Caco-2 (cell line): ENCODE measurements around the gene GALNTL6. TPM values are rescaled to one million over a fixed set of nuclear protein-coding genes. Genes with fewer than 3 reads are reported as not detected.

Source experiments
- BruUV-seq: library from RNA; stranded (reverse); fragments of 400-500 nt; replicated peaks from 2 replicates; lab custom pipeline; 2021; lab: Mats Ljungman, UMichigan
- CTCF ChIA-PET: fragments of 300-600 bp; sonication (Branson Sonifier 250); formaldehyde crosslinking; loops from one replicate; lab custom pipeline; 2022; ENCODE audit warnings: antibody characterized with exemption; lab: Charles Lee
- POLR2A ChIA-PET: fragments of 300-600 bp; sonication (Branson Sonifier 250); formaldehyde crosslinking; loops from one replicate; lab custom pipeline; 2022; ENCODE audit warnings: antibody characterized with exemption; lab: Charles Lee
- DNase-seq, 2 experiments: peaks; one replicate each; pipeline versions ENCODE4 v3.0.0 to v3.0.0-alpha.2; 2020 to 2022
- H3K27me3 ChIP-seq: replicated peaks from 2 replicates; pipeline ENCODE4 v1.6.0; 2011; ENCODE audit warnings: low read length; ENCODE audit not compliant: control insufficient read depth, insufficient read depth
- H3K36me3 ChIP-seq: 2 replicates; pipeline ENCODE4 v1.5.1; 2011; ENCODE audit warnings: low read length; ENCODE audit not compliant: control insufficient read depth, insufficient read depth
- H3K4me1 ChIP-seq: fragments of 250-450 bp; sonication (Bioruptor Pico); 2 replicates; pipeline ENCODE4 v1.5.1; 2020; ENCODE audit warnings: mild to moderate bottlenecking
- H3K4me3 ChIP-seq: 2 replicates; pipeline ENCODE4 v1.5.1; 2011; ENCODE audit warnings: low read depth, mild to moderate bottlenecking, control low read depth, low read length
- H3K9me3 ChIP-seq: fragments of 250-450 bp; sonication (Bioruptor Pico); 2 replicates; pipeline ENCODE4 v1.5.1; 2020; ENCODE audit warnings: mild to moderate bottlenecking, moderate library complexity
- H3K27ac Mint-ChIP-seq: one replicate; pipeline ENCODE4 v1.8.0; 2022; ENCODE audit warnings: mixed read lengths; ENCODE audit not compliant: unreplicated experiment
- H3K27me3 Mint-ChIP-seq: one replicate; pipeline ENCODE4 v1.8.0; 2022; ENCODE audit warnings: mixed read lengths; ENCODE audit not compliant: insufficient read depth, unreplicated experiment
- H3K36me3 Mint-ChIP-seq: one replicate; pipeline ENCODE4 v1.8.0; 2022; ENCODE audit warnings: mild to moderate bottlenecking, mixed read lengths; ENCODE audit not compliant: insufficient read depth, unreplicated experiment
- H3K4me1 Mint-ChIP-seq: one replicate; pipeline ENCODE4 v1.8.0; 2022; ENCODE audit warnings: low read depth, mixed read lengths; ENCODE audit not compliant: unreplicated experiment
- H3K4me3 Mint-ChIP-seq: one replicate; pipeline ENCODE4 v1.8.0; 2022; ENCODE audit warnings: mild to moderate bottlenecking, moderate library complexity, mixed read lengths; ENCODE audit not compliant: unreplicated experiment
- H3K9me3 Mint-ChIP-seq: one replicate; pipeline ENCODE4 v1.8.0; 2022; ENCODE audit warnings: mixed read lengths; ENCODE audit not compliant: unreplicated experiment
- CTCF ChIP-seq, 2 experiments: fragments of 200-600 bp in 1 of 2; IDR thresholded peaks; 1 replicate in 1 of 2; 2 replicates in 1 of 2; pipeline versions ENCODE4 v1.5.1 to v1.8.0; 2011 to 2022; ENCODE audit warnings: antibody characterized with exemption in 1 of 2, control low read depth in 1 of 2, inconsistent platforms in 1 of 2, low read depth in 1 of 2, low read length in 1 of 2, mild to moderate bottlenecking in 1 of 2, moderate library complexity in 1 of 2; ENCODE audit not compliant: insufficient read depth in 1 of 2, severe bottlenecking in 1 of 2, unreplicated experiment in 1 of 2
- intact Hi-C: fragments of 100-400 bp; cut with micrococcal nuclease; formaldehyde crosslinking; loops from one replicate; pipeline ENCODE4 v1.10.0; 2022; ENCODE audit not compliant: unreplicated experiment
- total RNA-seq: library from RNA; stranded (reverse); gene quantifications from 2 replicates; pipeline ENCODE4 v1.2.3, GENCODE V29; 2022

The GALNTL6 gene
- total RNA-seq, 1 experiment from 2014 or later = not detected

GRCh38 chr4:172055498-172055897, 242.3 kb downstream of the GALNTL6 start:
- Histone ChIP-seq H3K9me3 (no peaks in the 10 kb centered on the region), H3K4me3 (no peak overlapping the region), H3K36me3 (no peaks in the 10 kb centered on the region), H3K27me3 (no peaks in the 10 kb centered on the region), H3K4me1 (no peaks in the 10 kb centered on the region)
- intact Hi-C loops = no loop called here
- no TSS peak for BruUV-seq
- peaks cover 5% of the 10 kb centered on the region for H3K27me3 Mint-ChIP-seq
- ChIA-PET POLR2A (no interaction called here), CTCF (no interaction called here)
- no peaks in the 10 kb centered on the region for H3K4me1 Mint-ChIP-seq
- H3K36me3 Mint-ChIP-seq = no peaks in the 10 kb centered on the region
- no peak for TF ChIP-seq CTCF (IDR thresholded peaks at IDR 0.05; ENCODE audit: insufficient read depth in 1 of 2, low read depth in 1 of 2, low read length in 1 of 2, severe bottlenecking in 1 of 2, unreplicated experiment in 1 of 2)
- DNase-seq = no peak
- H3K9me3 Mint-ChIP-seq = no peaks in the 10 kb centered on the region
- H3K27ac Mint-ChIP-seq = no peak overlapping the region
- no peak overlapping the region for H3K4me3 Mint-ChIP-seq

- no peaks in the 10 kb centered on the region for H3K4me1 Mint-ChIP-seq
- ChIA-PET CTCF (no interaction called here), POLR2A (no interaction called here)
- Histone ChIP-seq H3K9me3 (no peaks in the 10 kb centered on the region), H3K27me3 (no peaks in the 10 kb centered on the region), H3K4me3 (no peak overlapping the region), H3K4me1 (no peaks in the 10 kb centered on the region), H3K36me3 (no peaks in the 10 kb centered on the region)
- peaks cover 11% of the 10 kb centered on the region for H3K27me3 Mint-ChIP-seq
- no peaks in the 10 kb centered on the region for H3K36me3 Mint-ChIP-seq
- no peak overlapping the region for H3K27ac Mint-ChIP-seq
- no peaks in the 10 kb centered on the region for H3K9me3 Mint-ChIP-seq
- H3K4me3 Mint-ChIP-seq = no peak overlapping the region
- no TSS peak for BruUV-seq
- no peak for DNase-seq
- intact Hi-C loops = no loop called here
- TF ChIP-seq CTCF (IDR thresholded peaks at IDR 0.05; ENCODE audit: insufficient read depth in 1 of 2, low read depth in 1 of 2, low read length in 1 of 2, severe bottlenecking in 1 of 2, unreplicated experiment in 1 of 2) = no peak
Observed at GRCh38 chr4:172061204-172061603, 248.0 kb downstream of the GALNTL6 start.

GRCh38 chr4:172068506-172068905, 255.3 kb downstream of the GALNTL6 start:
- H3K4me3 Mint-ChIP-seq = no peak overlapping the region
- H3K9me3 Mint-ChIP-seq = no peaks in the 10 kb centered on the region
- no peak for TF ChIP-seq CTCF (IDR thresholded peaks at IDR 0.05; ENCODE audit: insufficient read depth in 1 of 2, low read depth in 1 of 2, low read length in 1 of 2, severe bottlenecking in 1 of 2, unreplicated experiment in 1 of 2)
- BruUV-seq = no TSS peak
- Histone ChIP-seq H3K9me3 (no peaks in the 10 kb centered on the region), H3K27me3 (no peaks in the 10 kb centered on the region), H3K4me3 (no peak overlapping the region), H3K4me1 (no peaks in the 10 kb centered on the region), H3K36me3 (no peaks in the 10 kb centered on the region)
- ChIA-PET POLR2A (no interaction called here), CTCF (no interaction called here)
- H3K36me3 Mint-ChIP-seq = no peaks in the 10 kb centered on the region
- peaks cover 5% of the 10 kb centered on the region for H3K27me3 Mint-ChIP-seq
- intact Hi-C loops = no loop called here
- H3K27ac Mint-ChIP-seq = no peak overlapping the region
- DNase-seq = no peak
- no peaks in the 10 kb centered on the region for H3K4me1 Mint-ChIP-seq
